ENCODE data around the gene RHNO1. TPM values are rescaled to one million over a fixed set of nuclear protein-coding genes. Genes with fewer than 3 reads are reported as not detected.

RHNO1 gene
- total and polyA plus RNA-seq, 7 donors: 1.8 to 11.7 (median 6.4) TPM

- TF ChIP-seq CTCF (IDR thresholded peaks at IDR 0.05): no peak
Observed at GRCh38 chr12:2841056-2841650, 35.9 kb upstream of the RHNO1 start.

DNA sequence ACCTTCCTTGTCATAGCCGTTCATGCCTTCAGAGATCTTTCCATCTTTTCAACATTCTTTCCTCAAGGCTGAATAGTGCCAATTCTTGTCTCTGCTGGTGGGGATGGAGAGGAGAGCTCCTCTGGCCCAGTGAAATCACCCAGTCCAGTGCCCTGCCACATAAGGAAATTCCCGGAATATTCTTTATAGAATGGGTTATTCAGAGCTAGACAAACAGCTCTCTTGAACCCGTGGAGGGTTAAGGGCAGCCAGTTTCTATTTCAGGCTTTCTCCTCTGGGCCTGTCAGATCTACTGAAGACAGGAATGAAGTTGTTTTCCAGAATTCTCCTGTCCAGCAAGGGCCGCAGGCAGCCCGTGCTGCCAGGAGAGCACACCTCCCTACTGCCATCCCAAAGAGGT, 34.1 kb upstream of the RHNO1 start:
- H3K27ac ChIP-seq: no peak overlapping the region
- peaks cover 6% of the 10 kb centered on the region for H3K4me1 ChIP-seq
- WGBS, 3 donors: 68 to 76% (median 75%) methylated on average over 5 of the region's 5 CpGs
- H3K4me3 ChIP-seq: no peak overlapping the region
- intact Hi-C loops (cut with DNase I): no loop called here
- ATAC-seq (no peak), DNase-seq (no peak)
- no peaks in the 10 kb centered on the region for H3K9me3 ChIP-seq
- peaks cover 5 to 35% of the 10 kb centered on the region in 2 donors for H3K36me3 ChIP-seq (ENCODE audit: insufficient read depth in 1 of 2, low read depth in 1 of 2)
- no peak for TF ChIP-seq CTCF (IDR thresholded peaks at IDR 0.05)
- H3K27me3 ChIP-seq (ENCODE audit: insufficient read depth in 3 of 3, low read length in 2 of 3): no peaks in the 10 kb centered on the region

More at GRCh38 chr12:2841056-2841650, 35.9 kb upstream of the RHNO1 start:
- no peaks in the 10 kb centered on the region for H3K9me3 ChIP-seq
- DNase-seq: no peak
- no peak overlapping the region for H3K27ac ChIP-seq
- H3K27me3 ChIP-seq (ENCODE audit: insufficient read depth in 3 of 3, low read length in 2 of 3): no peaks in the 10 kb centered on the region
- 56 to 69% (median 63%) methylated on average over 9 of the region's 9 CpGs for WGBS, 3 donors
- no peak for ATAC-seq
- no peak overlapping the region for H3K4me3 ChIP-seq
- H3K36me3 ChIP-seq (ENCODE audit: insufficient read depth in 1 of 2, low read depth in 1 of 2): peaks cover 5 to 41% of the 10 kb centered on the region in 2 donors
- intact Hi-C loops (cut with DNase I): no loop called here
- peaks cover 4% of the 10 kb centered on the region for H3K4me1 ChIP-seq

- no peak for TF ChIP-seq CTCF (IDR thresholded peaks at IDR 0.05)
- Histone ChIP-seq H3K36me3 (ENCODE audit: insufficient read depth in 1 of 2, low read depth in 1 of 2) (peaks cover 5 to 20% of the 10 kb centered on the region in 2 donors), H3K9me3 (no peaks in the 10 kb centered on the region), H3K27ac (peak overlapping the region; percentile 36), H3K27me3 (ENCODE audit: insufficient read depth in 3 of 3, low read length in 2 of 3) (no peaks in the 10 kb centered on the region), H3K4me3 (no peak overlapping the region), H3K4me1 (peaks cover 6% of the 10 kb centered on the region)
- intact Hi-C loops (cut with DNase I): no loop called here
- ATAC-seq (no peak), DNase-seq (no peak)
- WGBS, 3 donors: 72 to 83% (median 74%) methylated on average over 9 of the region's 9 CpGs
Observed at GRCh38 chr12:2844786-2845185, 32.2 kb upstream of the RHNO1 start.

GRCh38 chr12:2845280-2845679, 31.7 kb upstream of the RHNO1 start:
- no peaks in the 10 kb centered on the region for H3K27me3 ChIP-seq (ENCODE audit: insufficient read depth in 3 of 3, low read length in 2 of 3)
- intact Hi-C loops (cut with DNase I): no loop called here
- no peak overlapping the region for H3K4me3 ChIP-seq
- H3K9me3 ChIP-seq: no peaks in the 10 kb centered on the region
- H3K36me3 ChIP-seq (ENCODE audit: insufficient read depth in 1 of 2, low read depth in 1 of 2): peaks cover 5 to 20% of the 10 kb centered on the region in 2 donors
- no peak for TF ChIP-seq CTCF (IDR thresholded peaks at IDR 0.05)
- ATAC-seq: peak in 2 of 4 donors; percentile 30 to 35
- H3K27ac ChIP-seq: peak overlapping the region; percentile 36
- no peak for DNase-seq
- peaks cover 6% of the 10 kb centered on the region for H3K4me1 ChIP-seq
- 22 to 32% (median 26%) methylated on average over 6 of the region's 6 CpGs for WGBS, 3 donors

DNA sequence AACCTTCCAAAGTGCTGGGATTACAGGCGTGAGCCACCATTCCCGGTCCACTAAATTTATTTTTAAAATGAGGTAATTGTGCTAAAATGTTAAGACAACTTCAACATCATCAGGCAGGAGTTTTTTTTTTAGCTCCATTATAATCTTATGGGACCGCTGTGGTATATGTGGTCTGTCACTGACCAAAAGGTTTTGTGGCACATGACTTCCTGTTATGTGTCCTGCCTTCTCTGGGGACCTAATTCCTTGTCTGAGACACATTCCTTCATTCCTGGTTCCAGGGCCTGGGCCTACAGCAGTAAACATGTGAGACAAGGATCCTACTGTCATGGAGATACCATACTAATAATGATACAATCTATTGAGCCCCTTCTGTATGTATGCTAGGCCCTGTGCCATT, 25.1 kb upstream of the RHNO1 start:
- no peak overlapping the region for H3K27ac ChIP-seq
- H3K27me3 ChIP-seq (ENCODE audit: insufficient read depth in 3 of 3, low read length in 2 of 3): no peaks in the 10 kb centered on the region
- no peaks in the 10 kb centered on the region for H3K4me1 ChIP-seq
- no peaks in the 10 kb centered on the region for H3K9me3 ChIP-seq
- TF ChIP-seq CTCF (IDR thresholded peaks at IDR 0.05): no peak
- DNase-seq (no peak), ATAC-seq (no peak)
- no peaks in the 10 kb centered on the region for H3K36me3 ChIP-seq (ENCODE audit: insufficient read depth in 1 of 2, low read depth in 1 of 2)
- H3K4me3 ChIP-seq: no peak overlapping the region
- intact Hi-C loops (cut with DNase I): loop anchor here (5.0 to 10.0 kb wide), 3 partner anchors 190 to 423 kb away; no protein-coding TSS in a partner anchor
- 89 to 94% (median 92%) methylated on average over 3 of the region's 3 CpGs for WGBS, 3 donors
